Endodermal cell (in vitro differentiated cells): ENCODE results near the gene FAN1. TPM values are rescaled to one million over a fixed set of nuclear protein-coding genes. Genes with fewer than 3 reads are reported as not detected.
A peak's percentile ranks its signal among the peaks of the same experiment; 100 is the strongest.

ENCODE experiments used
- DNase-seq: peaks from one replicate; pipeline ENCODE4 v3.0.0-alpha.2; 2017
- H3K27ac ChIP-seq: 2 replicates; pipeline ENCODE4 v1.5.1; 2013; ENCODE audit warnings: mild to moderate bottlenecking, low read depth, low read length, moderate library complexity
- H3K27me3 ChIP-seq: 2 replicates; pipeline ENCODE4 v1.6.1; 2013; ENCODE audit warnings: mild to moderate bottlenecking, low read length, moderate library complexity; ENCODE audit not compliant: insufficient read depth, control insufficient read depth, poor library complexity, severe bottlenecking
- H3K36me3 ChIP-seq: 2 replicates; pipeline ENCODE4 v1.7.0; 2013; ENCODE audit warnings: mild to moderate bottlenecking, low read length, moderate library complexity; ENCODE audit not compliant: control insufficient read depth, insufficient read depth
- H3K4me1 ChIP-seq: one replicate; pipeline ENCODE4 v1.7.0; 2013; ENCODE audit warnings: low read length; ENCODE audit not compliant: control insufficient read depth, insufficient read depth
- H3K4me3 ChIP-seq: 2 replicates; pipeline ENCODE4 v1.5.1; 2013; ENCODE audit warnings: mild to moderate bottlenecking, low read length, moderate library complexity
- H3K9ac ChIP-seq: 2 replicates; pipeline ENCODE4 v1.6.1; 2013; ENCODE audit warnings: mild to moderate bottlenecking, low read length, moderate library complexity; ENCODE audit not compliant: poor library complexity, severe bottlenecking; ENCODE audit errors: extremely low read depth
- H3K9me3 ChIP-seq: 2 replicates; pipeline ENCODE4 v1.6.1; 2013; ENCODE audit warnings: mild to moderate bottlenecking, low read length, moderate library complexity; ENCODE audit not compliant: control insufficient read depth
- H3K27ac Mint-ChIP-seq: 2 replicates; pipeline ENCODE4 v1.8.0; 2020; ENCODE audit warnings: mixed read lengths
- H3K27me3 Mint-ChIP-seq: 2 replicates; pipeline ENCODE4 v1.8.0; 2021; ENCODE audit warnings: mild to moderate bottlenecking, mixed read lengths; ENCODE audit not compliant: insufficient read depth
- H3K36me3 Mint-ChIP-seq: 2 replicates; pipeline ENCODE4 v1.8.0; 2020; ENCODE audit warnings: low read depth, mixed read lengths
- H3K4me1 Mint-ChIP-seq: 2 replicates; pipeline ENCODE4 v1.8.0; 2020; ENCODE audit warnings: mixed read lengths
- H3K4me3 Mint-ChIP-seq: 2 replicates; pipeline ENCODE4 v1.8.0; 2020; ENCODE audit warnings: mild to moderate bottlenecking, moderate library complexity, mixed read lengths
- H3K9me3 Mint-ChIP-seq: 2 replicates; pipeline ENCODE4 v1.8.0; 2020; ENCODE audit warnings: mild to moderate bottlenecking, mixed read lengths
- CTCF ChIP-seq: fragments of 200-600 bp; sonication (generic); conservative IDR thresholded peaks from 2 replicates; pipeline ENCODE4 v1.5.0; 2021; ENCODE audit warnings: antibody characterized with exemption, mild to moderate bottlenecking
- WGBS, 2 experiments: methylation state at CpG; one replicate each; pipeline versions ENCODE4 v1.1.5 to v1.1.7; 2013; ENCODE audit warnings: missing lambda C conversion rate in 2 of 2, mixed read lengths in 1 of 2; ENCODE audit not compliant: insufficient coverage in 1 of 2, insufficient read length in 1 of 2; 5-methylcytosine and 5-hydroxymethylcytosine counted together
- total RNA-seq, 2 donors: library from RNA; stranded (reverse); fragmentation: NEBNext Ultra II Directional in 1 of 2; extraction: Animal tissue kit (Norgen Biotek cat#: 25700) in 1 of 2; gene quantifications; 2 replicates in 1 of 2; 3 replicates in 1 of 2; pipeline ENCODE4 v1.2.1, GENCODE V29; 2021

The FAN1 gene
- total RNA-seq, 2 donors from 2014 or later = 20.0 to 25.9 TPM

- H3K27ac ChIP-seq = peak overlapping the region; percentile 96
- Mint-ChIP-seq H3K9me3 (no peaks in the 10 kb centered on the region), H3K36me3 (peaks cover 61% of the 10 kb centered on the region)
Observed at GRCh38 chr15:30923429-30923828, 19.7 kb downstream of the FAN1 start.

GRCh38 chr15:30924353-30924752 lies 20.6 kb downstream of the FAN1 start:
- no peak overlapping the region for H3K4me3 ChIP-seq
- Mint-ChIP-seq H3K27me3 (no peaks in the 10 kb centered on the region), H3K4me3 (no peak overlapping the region), H3K9me3 (no peaks in the 10 kb centered on the region), H3K36me3 (peaks cover 63% of the 10 kb centered on the region), H3K27ac (no peak overlapping the region), H3K4me1 (peaks cover 15% of the 10 kb centered on the region)
- no peak for DNase-seq
- TF ChIP-seq CTCF = no peak
- no peaks in the 10 kb centered on the region for H3K27me3 ChIP-seq
- no peaks in the 10 kb centered on the region for H3K9me3 ChIP-seq
- peaks cover 70% of the 10 kb centered on the region for H3K36me3 ChIP-seq
- H3K27ac ChIP-seq = no peak overlapping the region
- peaks cover 12% of the 10 kb centered on the region for H3K4me1 ChIP-seq
- 91 to 94% methylated on average over 5 of the region's 5 CpGs for WGBS, 2 experiments
- H3K9ac ChIP-seq = no peak overlapping the region

More at GRCh38 chr15:30923429-30923828, 19.7 kb downstream of the FAN1 start:
- Mint-ChIP-seq H3K27ac (peak overlapping the region; percentile 94), H3K4me3 (no peak overlapping the region), H3K27me3 (no peaks in the 10 kb centered on the region), H3K4me1 (peaks cover 15% of the 10 kb centered on the region)
- WGBS, 2 experiments = 53 to 82% methylated on average over 3 to 7 of the region's 7 CpGs
- DNase-seq = no peak
- peaks cover 72% of the 10 kb centered on the region for H3K36me3 ChIP-seq
- H3K4me3 ChIP-seq = no peak overlapping the region
- no peaks in the 10 kb centered on the region for H3K9me3 ChIP-seq
- no peaks in the 10 kb centered on the region for H3K27me3 ChIP-seq
- no peak for TF ChIP-seq CTCF
- H3K4me1 ChIP-seq = peaks cover 12% of the 10 kb centered on the region
- H3K9ac ChIP-seq = no peak overlapping the region

- H3K9me3 ChIP-seq = no peaks in the 10 kb centered on the region
- H3K9me3 Mint-ChIP-seq = no peaks in the 10 kb centered on the region
- no peak overlapping the region for H3K4me3 ChIP-seq
- H3K27ac Mint-ChIP-seq = no peak overlapping the region
- peaks cover 15% of the 10 kb centered on the region for H3K4me1 Mint-ChIP-seq
- no peaks in the 10 kb centered on the region for H3K27me3 ChIP-seq
- no peak overlapping the region for H3K27ac ChIP-seq
- peaks cover 12% of the 10 kb centered on the region for H3K4me1 ChIP-seq
- no peak for TF ChIP-seq CTCF
- no peak for DNase-seq
- WGBS, 2 experiments = 90 to 93% methylated on average over 1 to 9 of the region's 9 CpGs
- peaks cover 65% of the 10 kb centered on the region for H3K36me3 Mint-ChIP-seq
- H3K4me3 Mint-ChIP-seq = no peak overlapping the region
- peaks cover 69% of the 10 kb centered on the region for H3K36me3 ChIP-seq
- H3K27me3 Mint-ChIP-seq = no peaks in the 10 kb centered on the region
- no peak overlapping the region for H3K9ac ChIP-seq
Observed at GRCh38 chr15:30925686-30926085, 22.0 kb downstream of the FAN1 start.
